Transverse colon (tissue), 4 donors: ENCODE measurements around the gene AMN. TPM values are rescaled to one million over a fixed set of nuclear protein-coding genes. Genes with fewer than 3 reads are reported as not detected.

Source experiments
- DNase-seq: peaks from one replicate; pipeline ENCODE4 v3.0.0-alpha.2; 2019
- H3K27ac ChIP-seq, 4 donors: fragments of 200-600 bp; sonication (generic); 2 replicates each; pipeline ENCODE4 v1.5.1; 2016 to 2018; ENCODE audit warnings: inconsistent platforms in 4 of 4
- H3K27me3 ChIP-seq: fragments of 200-600 bp; sonication (generic); 2 replicates; pipeline ENCODE4 v1.5.1; 2017; ENCODE audit warnings: inconsistent platforms
- H3K36me3 ChIP-seq, 4 donors: fragments of 200-600 bp; sonication (generic); 2 replicates each; pipeline ENCODE4 v1.5.1; 2017 to 2019; ENCODE audit warnings: inconsistent platforms in 4 of 4
- H3K4me1 ChIP-seq, 4 donors: fragments of 200-600 bp; sonication (generic); 2 replicates each; pipeline ENCODE4 v1.5.1; 2017 to 2020; ENCODE audit warnings: inconsistent platforms in 4 of 4
- H3K4me3 ChIP-seq, 4 donors: fragments of 200-600 bp; sonication (generic); 1 replicate in 1 of 4; 2 replicates in 3 of 4; pipeline versions ENCODE4 v1.5.1 to v1.6.1; 2017 to 2019; ENCODE audit warnings: inconsistent platforms in 4 of 4
- H3K9me3 ChIP-seq, 2 donors: fragments of 200-600 bp; sonication (generic); 2 replicates each; pipeline ENCODE4 v1.5.1; 2017 to 2019; ENCODE audit warnings: inconsistent platforms in 2 of 2
- EP300 ChIP-seq: sonication (generic); formaldehyde crosslinking; IDR thresholded peaks from one replicate; pipeline ENCODE4 v1.6.1; 2017; ENCODE audit warnings: antibody characterized with exemption, low read depth
- POLR2A ChIP-seq: fragments of 450-650 bp; IDR thresholded peaks from one replicate; pipeline ENCODE4 v1.6.1; 2016; ENCODE audit warnings: antibody characterized with exemption, mild to moderate bottlenecking, moderate library complexity
- POLR2AphosphoS5 ChIP-seq, 3 donors: sonication (generic); formaldehyde crosslinking; IDR thresholded peaks; one replicate each; pipeline ENCODE4 v1.6.1; 2016; ENCODE audit warnings: antibody characterized with exemption in 3 of 3
- WGBS, 2 donors: methylation state at CpG; one replicate each; pipeline ENCODE4 v1.1.5; 2018; ENCODE audit warnings: low coverage in 1 of 2; 5-methylcytosine and 5-hydroxymethylcytosine counted together
- in situ Hi-C, 4 donors: fragments of 200-750 bp; cut with MboI; loops; one replicate each; pipeline versions ENCODE4 v1.15.0 to v1.15.1; 2017; ENCODE audit warnings: low sequenced_read_pairs in 3 of 4, low pct_ligation_motif_present in 1 of 4, low pct_unique_long_range_greater_than_20kb in 1 of 4
- intact Hi-C: fragments of 100-400 bp; cut with DNase I; formaldehyde crosslinking; loops from one replicate; pipeline ENCODE4 v1.15.1; 2023; ENCODE audit warnings: low total_unique reads
- total RNA-seq, 4 donors: library from RNA; depleted of rRNA; stranded (reverse); fragments of >200 nt; gene quantifications; one replicate each; pipeline ENCODE4 v1.1.0, GENCODE V29; 2016
- TF ChIP-seq, protein P1 (sequence below), 5 experiments: fragments of 200-600 bp in 3 of 5; fragments of 450-650 bp in 2 of 5; sonication (generic) in 3 of 5; IDR thresholded peaks; 1 replicate in 2 of 5; 2 replicates in 3 of 5; pipeline ENCODE4 v1.5.1; 2016 to 2017; ENCODE audit warnings: antibody characterized with exemption in 5 of 5, inconsistent platforms in 3 of 5, mild to moderate bottlenecking in 2 of 5, moderate library complexity in 1 of 5

Gene AMN
- total RNA-seq, 4 donors from 2014 or later, result 306 to 597 (median 420) TPM

DNA sequence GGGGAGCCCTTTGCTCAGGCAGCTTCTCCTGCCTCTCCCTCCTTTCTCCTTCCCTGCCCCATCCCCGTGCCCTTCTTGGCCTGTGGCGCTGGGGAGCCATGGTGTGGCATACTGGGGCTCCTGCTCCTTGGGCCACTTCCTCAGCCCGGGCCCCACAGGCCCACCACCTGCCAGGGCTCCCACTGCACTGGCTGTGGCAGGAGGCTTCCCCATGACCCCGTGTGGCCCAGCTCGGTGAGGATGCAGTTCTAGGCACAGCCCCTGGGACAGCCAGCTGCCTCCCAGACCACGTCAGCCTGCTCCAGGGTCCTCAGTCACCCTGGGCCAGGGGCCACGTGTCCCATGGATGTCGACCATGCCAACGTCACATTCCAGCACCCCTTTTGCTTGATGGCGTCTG is 13.0 kb upstream of the AMN start:
- no peaks in the 10 kb centered on the region for H3K27me3 ChIP-seq
- H3K9me3 ChIP-seq, result no peaks in the 10 kb centered on the region
- intact Hi-C loops (no loop called here), in situ Hi-C loops (loop anchor here in 3 of 4 donors (25.0 kb wide), 2 partner anchors 147 to 222 kb away; no protein-coding TSS in a partner anchor)
- WGBS, 2 donors, result 89% methylated on average over 10 of the region's 10 CpGs; no CpG with 5 or more reads in 1 of the 2 donors
- no peak overlapping the region for H3K4me3 ChIP-seq
- H3K27ac ChIP-seq, result no peak overlapping the region
- no peak for TF ChIP-seq POLR2A
- TF ChIP-seq EP300, result no peak
- no peak for TF ChIP-seq POLR2AphosphoS5 (IDR thresholded peaks at IDR 0.05)
- DNase-seq, result no peak
- no peaks in the 10 kb centered on the region for H3K4me1 ChIP-seq
- H3K36me3 ChIP-seq, result no peaks in the 10 kb centered on the region

DNA sequence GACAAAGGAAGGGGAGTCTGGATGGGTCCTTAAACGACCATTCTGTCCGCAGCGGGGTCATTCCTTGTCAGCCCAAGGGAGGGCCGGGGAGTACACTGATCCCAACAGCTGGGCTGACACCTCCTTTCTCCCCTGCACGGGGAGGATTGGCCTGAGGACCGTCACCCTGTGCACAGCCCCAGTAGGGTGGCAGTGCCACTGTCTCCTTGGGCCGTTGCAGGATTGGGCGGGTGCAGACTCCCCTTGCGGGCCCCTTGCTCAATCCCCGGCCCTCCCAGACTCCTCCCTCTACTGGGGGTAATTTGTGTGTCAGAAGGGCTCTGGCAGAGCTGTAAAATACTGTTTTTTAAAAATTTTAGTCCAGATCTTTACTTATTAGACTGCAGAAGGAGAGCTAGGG is 12.6 kb upstream of the AMN start:
- intact Hi-C loops (loop anchor here (10.0 kb wide), 1 partner anchor 135 kb away; the partner anchor contains the start of gene TRAF3), in situ Hi-C loops (loop anchor here in 3 of 4 donors (25.0 kb wide), 2 partner anchors 148 to 223 kb away; no protein-coding TSS in a partner anchor)
- no peaks in the 10 kb centered on the region for H3K27me3 ChIP-seq
- H3K9me3 ChIP-seq, result no peaks in the 10 kb centered on the region
- no peak overlapping the region for H3K27ac ChIP-seq
- TF ChIP-seq POLR2AphosphoS5 (IDR thresholded peaks at IDR 0.05), result no peak
- TF ChIP-seq EP300, result no peak
- TF ChIP-seq, protein P1, sequence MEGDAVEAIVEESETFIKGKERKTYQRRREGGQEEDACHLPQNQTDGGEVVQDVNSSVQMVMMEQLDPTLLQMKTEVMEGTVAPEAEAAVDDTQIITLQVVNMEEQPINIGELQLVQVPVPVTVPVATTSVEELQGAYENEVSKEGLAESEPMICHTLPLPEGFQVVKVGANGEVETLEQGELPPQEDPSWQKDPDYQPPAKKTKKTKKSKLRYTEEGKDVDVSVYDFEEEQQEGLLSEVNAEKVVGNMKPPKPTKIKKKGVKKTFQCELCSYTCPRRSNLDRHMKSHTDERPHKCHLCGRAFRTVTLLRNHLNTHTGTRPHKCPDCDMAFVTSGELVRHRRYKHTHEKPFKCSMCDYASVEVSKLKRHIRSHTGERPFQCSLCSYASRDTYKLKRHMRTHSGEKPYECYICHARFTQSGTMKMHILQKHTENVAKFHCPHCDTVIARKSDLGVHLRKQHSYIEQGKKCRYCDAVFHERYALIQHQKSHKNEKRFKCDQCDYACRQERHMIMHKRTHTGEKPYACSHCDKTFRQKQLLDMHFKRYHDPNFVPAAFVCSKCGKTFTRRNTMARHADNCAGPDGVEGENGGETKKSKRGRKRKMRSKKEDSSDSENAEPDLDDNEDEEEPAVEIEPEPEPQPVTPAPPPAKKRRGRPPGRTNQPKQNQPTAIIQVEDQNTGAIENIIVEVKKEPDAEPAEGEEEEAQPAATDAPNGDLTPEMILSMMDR (IDR thresholded peaks at IDR 0.05), result no peak
- no peak for TF ChIP-seq POLR2A
- H3K36me3 ChIP-seq, result no peaks in the 10 kb centered on the region
- H3K4me1 ChIP-seq, result no peaks in the 10 kb centered on the region
- DNase-seq, result no peak
- no peak overlapping the region for H3K4me3 ChIP-seq
- 86 to 89% methylated on average over 2 to 10 of the region's 10 CpGs for WGBS, 2 donors

DNA sequence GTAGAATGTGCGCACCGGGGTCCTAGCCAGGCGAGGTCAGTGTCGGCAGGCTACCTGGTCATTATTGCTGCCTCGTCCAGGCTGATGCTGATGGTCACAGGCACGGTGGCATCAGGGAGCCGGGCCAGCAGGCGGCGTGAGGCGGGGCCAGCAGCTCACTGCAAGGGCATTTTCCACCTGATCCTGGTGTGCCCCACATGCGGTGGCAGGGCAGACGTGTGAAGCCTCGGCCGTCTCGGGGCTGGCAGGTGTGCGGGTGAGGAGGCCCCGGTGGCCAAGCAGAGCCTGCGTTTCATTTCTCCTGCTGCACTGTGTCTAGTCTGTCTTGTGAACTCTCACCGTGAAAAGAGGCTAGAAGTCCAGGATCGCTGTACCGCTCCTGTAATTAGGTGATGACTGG is 12.0 kb upstream of the AMN start:
- H3K27ac ChIP-seq, result no peak overlapping the region
- no peaks in the 10 kb centered on the region for H3K27me3 ChIP-seq
- intact Hi-C loops, result loop anchor here (10.0 kb wide), 1 partner anchor 136 kb away; the partner anchor contains the start of gene TRAF3
- in situ Hi-C loops, result loop anchor here in 3 of 4 donors (25.0 kb wide), 2 partner anchors 148 to 223 kb away; no protein-coding TSS in a partner anchor
- H3K4me1 ChIP-seq, result no peaks in the 10 kb centered on the region
- no peak overlapping the region for H3K4me3 ChIP-seq
- 93% methylated on average over 21 of the region's 21 CpGs; no CpG with 5 or more reads in 1 of the 2 donors for WGBS, 2 donors
- DNase-seq, result no peak
- no peaks in the 10 kb centered on the region for H3K36me3 ChIP-seq
- TF ChIP-seq, protein P1 (IDR thresholded peaks at IDR 0.05), result no peak
- TF ChIP-seq POLR2A (no peak), POLR2AphosphoS5 (IDR thresholded peaks at IDR 0.05) (no peak), EP300 (no peak)
- no peaks in the 10 kb centered on the region for H3K9me3 ChIP-seq

DNA sequence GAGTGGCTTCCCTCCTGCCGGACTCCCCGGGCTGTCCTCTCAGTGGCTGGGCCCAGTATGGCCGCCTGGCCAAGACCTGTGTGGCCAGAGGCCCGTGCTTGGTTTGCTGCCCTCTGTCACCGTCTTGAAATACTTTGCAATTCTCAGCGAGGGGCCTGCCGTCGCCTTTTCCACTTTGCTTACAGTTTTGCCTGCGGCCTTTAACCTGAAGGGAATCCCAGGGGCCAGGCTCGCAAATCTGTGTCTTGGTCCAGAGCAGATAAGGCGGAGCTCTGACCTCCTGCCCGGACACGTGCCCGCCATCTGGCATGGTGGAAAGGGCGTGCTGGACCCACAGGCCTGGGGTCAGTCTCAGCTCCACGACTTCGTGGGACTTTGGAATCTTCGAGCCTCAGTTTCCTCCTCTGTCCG is 10.9 kb upstream of the AMN start:
- DNase-seq, result no peak
- Histone ChIP-seq H3K27ac (no peak overlapping the region), H3K27me3 (no peaks in the 10 kb centered on the region), H3K4me1 (no peaks in the 10 kb centered on the region), H3K4me3 (no peak overlapping the region), H3K36me3 (no peaks in the 10 kb centered on the region), H3K9me3 (no peaks in the 10 kb centered on the region)
- in situ Hi-C loops, result loop anchor here in 3 of 4 donors (25.0 kb wide), 2 partner anchors 149 to 224 kb away; no protein-coding TSS in a partner anchor
- intact Hi-C loops, result loop anchor here (10.0 kb wide), 1 partner anchor 137 kb away; the partner anchor contains the start of gene TRAF3
- WGBS, 2 donors, result 90% methylated on average over 19 of the region's 19 CpGs; no CpG with 5 or more reads in 1 of the 2 donors
- TF ChIP-seq POLR2A, result no peak
- TF ChIP-seq, protein P1 (IDR thresholded peaks at IDR 0.05), result no peak
- no peak for TF ChIP-seq EP300
- TF ChIP-seq POLR2AphosphoS5 (IDR thresholded peaks at IDR 0.05), result no peak
